Limb (tissue), 2 donors: ENCODE data around the gene FBXO5.

Experiments used
- DNase-seq, 2 donors: peaks; one replicate each; pipeline ENCODE4 v3.0.0-alpha.2; 2016; ENCODE audit errors: extremely low spot score in 2 of 2

FBXO5 gene

DNA sequence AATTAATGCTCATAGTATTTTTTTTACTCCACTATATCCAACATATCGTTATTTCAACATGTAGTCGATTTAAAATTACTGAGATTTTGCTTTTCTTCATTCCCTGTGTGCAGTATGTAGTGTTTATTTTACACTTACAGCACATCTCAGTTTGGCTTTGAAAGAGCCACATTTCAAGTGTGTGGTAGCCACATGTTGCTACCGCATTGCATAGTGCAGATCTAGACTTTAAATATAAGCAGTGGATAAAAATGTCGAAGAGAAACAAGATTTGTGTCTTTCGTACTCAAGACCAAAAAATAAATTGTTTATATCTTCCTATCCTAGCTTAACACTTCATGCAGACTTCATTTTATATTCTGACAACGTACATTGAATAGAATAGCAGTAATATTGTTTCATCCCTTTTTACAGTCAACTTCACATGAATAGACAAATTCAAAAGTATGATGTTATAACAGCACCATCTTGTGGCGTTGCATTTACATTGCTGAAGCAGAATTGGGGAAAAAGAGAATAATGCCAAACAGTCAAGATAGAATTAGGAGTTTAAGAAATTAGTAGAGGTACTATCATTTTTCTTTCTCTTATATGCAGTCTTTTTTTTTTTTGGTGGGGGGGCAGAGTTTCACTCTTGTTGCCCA is 29.9 kb downstream of the FBXO5 start:
- peak in 1 of 2 donors; percentile 36 for DNase-seq

DNA sequence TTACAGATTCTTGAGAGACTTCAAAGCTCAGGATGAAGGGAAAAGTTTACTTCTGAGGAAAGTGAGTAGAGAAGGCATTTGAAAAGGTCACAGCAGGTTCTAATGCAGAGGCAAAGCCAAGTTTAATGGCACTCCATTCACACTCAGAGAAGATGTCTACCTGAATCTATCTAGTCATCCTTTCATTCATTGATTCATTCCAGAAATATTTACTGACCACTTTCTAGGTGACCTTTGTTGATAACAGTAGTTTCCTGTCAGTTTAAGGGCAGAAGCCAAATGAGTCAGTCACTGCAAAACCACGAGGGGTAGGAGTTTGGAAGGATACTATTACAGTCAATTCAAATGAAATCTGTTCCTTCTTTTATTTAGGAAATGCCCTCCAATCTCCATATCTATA is 30.8 kb downstream of the FBXO5 start:
- DNase-seq: no peak

DNA sequence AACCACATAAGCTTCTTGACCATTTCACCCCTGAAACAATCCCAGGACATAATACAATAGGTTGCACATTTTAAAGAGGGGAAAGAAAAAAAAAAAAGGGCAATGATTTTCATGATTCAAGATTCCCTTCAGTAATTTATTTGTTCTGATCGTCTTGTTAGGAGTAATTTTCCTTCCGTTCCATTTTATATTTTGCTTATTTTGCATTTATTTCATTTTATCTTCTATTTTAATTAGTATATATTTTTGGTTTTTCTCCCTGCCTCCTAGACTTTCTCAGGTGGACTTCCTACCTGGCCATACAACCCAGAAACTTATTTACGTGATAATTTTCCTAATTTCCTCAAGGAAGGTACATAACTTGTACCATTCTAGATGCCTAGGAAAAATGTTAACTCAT is 32.6 kb downstream of the FBXO5 start:
- DNase-seq: no peak

DNA sequence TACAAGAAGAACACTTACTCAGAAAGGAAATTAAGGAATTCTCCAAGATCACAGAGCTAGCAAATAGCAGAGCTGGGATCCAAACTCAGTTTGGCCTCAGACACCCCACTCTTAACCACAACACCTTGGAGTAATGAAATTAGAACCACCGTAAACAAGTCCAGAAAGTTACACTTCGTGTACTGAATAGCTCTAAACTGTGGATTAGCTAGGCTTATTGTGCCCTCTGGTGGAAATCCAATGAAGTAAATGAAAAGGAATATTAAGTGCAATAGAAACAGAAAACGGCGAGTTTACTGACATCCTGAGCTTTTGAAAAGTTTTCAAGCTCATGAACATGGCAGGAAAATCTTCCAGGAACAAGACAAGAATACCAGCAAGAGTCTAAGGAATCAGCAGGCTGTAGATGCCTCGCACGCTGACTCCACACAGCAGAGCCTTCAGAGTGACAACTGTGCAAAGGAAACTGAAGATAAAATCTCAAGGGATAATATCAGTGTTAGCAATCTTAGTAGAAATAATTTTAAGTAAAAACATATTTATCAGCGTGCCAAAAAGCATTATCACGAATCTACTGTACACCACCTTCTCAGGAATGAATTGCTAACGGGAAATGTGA is 34.6 kb downstream of the FBXO5 start:
- peak; percentile 31 to 45 for DNase-seq

DNA sequence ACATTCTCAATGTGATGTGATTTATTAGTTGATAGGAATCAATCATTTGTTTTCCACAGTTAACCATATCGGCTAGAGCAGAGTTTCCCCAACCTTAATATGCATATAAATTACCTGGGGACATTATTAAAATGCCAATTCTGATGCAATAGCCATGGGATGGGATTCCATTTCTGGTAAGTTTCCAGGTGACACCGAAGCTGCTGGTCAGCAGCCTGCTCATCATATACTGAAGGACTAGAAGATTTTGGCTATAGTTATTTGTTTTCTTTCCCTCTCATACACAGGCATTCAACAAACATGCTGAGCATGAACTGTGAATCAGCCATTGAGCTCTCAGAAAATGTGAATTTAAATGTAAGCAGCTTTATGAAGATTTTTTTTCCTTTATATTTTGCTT is 35.8 kb downstream of the FBXO5 start:
- no peak for DNase-seq

DNA sequence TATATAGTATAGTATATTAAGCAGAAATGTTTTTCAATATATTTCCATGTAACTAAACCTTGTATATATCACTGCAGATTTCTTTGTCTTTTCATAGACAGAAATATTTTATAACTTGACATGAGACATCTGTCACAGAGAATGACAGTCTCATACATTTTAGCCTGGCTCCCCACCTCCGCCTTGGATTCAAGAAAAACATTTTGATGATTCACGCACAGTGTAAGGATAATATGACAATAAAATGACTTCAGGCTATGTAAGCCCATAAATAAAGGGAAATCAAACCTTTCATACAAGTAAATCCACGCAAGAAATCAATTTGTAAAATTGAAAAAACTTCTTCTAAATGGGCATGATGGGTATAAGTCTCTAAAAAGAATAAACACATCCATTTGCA is 36.4 kb downstream of the FBXO5 start:
- DNase-seq: no peak

DNA sequence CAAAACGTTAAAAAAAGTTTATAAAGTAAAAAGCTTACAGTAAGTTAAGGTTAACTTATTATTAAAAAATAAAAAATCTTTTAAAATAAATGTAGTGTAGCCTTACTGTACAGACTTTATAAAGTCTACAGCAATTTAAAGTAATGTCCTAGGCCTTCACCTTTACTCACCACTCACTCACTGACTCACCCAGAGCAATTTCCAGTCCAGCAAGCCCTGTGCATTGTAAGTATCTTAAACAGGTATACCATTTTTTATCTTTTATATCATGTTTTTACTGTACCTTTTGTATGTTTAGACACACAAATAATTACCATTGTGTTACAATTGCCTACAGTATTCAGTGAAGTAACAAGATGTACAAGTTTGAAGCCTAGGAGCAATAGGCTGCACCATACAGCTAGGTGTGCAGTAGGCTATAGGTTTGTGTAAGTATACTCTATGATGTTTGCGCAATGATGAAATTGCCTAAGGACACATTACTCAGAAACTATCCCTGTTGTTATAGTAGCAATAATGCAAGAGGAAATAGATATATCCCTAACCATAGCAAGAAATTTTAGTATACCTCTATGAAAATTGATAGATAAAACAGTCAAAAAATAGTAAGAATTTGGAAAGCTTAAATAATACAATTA is 39.5 kb downstream of the FBXO5 start:
- no peak for DNase-seq

DNA sequence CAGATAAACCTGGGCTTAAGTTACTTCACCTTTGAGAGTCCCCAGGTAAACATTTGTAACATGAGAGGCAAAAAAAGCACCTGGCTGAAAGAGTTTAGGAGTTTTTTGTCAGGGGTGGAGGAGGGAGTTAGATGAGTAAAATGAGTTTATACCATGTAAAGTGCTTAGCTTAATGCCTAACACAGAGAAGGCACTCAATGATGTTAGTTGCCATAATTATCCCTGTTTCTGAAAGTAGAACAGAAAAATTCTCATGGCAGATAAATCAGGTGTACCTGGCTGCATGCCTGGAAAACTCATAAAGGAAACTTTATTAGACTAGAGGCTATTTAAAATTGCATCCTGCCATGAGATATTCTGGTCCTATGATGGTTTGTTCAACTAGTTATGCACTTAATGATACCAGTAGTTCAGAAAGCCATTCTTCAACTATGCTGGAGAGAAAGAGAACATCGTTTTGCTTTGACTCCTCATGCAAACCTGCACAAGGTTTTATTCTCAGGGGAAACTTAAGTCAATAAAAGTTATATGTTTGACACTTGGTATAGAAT is 40.4 kb downstream of the FBXO5 start:
- no peak for DNase-seq

DNA sequence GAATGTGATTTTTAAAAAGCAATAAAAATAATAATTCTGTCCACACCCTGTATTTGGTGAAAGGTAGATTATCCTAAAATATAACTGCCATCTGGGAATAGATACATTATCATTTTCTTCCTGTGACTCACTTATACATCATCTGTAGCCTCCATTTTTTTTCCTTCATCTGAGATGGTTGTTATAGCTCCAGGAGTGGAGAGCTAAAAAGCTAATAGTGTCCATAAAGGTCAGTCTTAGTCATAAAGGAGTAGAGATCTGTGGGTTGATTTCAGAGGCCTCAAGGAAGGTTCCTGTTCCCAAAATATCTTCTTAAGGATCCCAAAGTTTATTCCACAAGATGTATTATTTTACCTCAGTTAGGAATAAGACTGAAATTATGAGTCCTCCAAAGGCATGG is 41.1 kb downstream of the FBXO5 start:
- no peak for DNase-seq

DNA sequence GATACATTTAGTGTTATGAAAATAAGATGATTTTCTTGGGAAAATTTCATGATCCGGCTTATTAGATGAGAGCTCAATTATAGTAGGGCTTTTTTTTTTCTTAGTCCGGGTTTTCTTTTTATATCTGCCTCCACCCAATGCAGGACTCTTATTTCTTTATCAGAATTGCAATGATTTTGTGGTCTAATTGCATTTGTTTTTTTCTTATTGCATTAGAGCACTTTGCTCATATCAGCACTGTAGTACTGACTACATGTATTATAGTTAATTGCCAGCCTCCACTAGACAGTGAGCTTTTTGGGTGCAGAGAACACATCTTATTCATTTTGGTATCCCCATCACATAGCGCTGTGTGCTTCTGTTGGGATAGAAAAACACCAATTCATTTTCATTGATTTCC is 50.0 kb downstream of the FBXO5 start:
- DNase-seq: no peak

DNA sequence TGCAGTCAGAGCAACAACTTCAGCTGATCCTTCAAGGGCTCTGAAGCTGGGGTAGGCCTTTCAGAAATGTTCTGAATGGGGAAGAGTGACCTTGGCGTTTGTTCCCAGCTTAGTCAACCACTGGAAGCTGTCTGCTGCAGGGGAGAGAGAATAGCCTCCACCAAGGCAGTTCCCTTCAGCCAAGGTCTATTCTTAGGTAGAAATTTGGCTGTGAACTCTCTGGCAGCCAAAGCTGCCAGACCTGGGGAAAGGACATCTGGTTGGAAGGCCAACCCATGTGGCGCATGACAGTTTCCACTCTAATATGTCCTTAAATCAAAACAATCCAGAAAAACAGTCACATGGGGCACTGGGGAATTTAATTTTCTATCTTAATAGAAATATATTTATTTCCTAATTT is 60.1 kb downstream of the FBXO5 start:
- no peak for DNase-seq
